Testis (tissue), 2 donors: ENCODE measurements around the gene KIF26A.

Source experiments
- CTCF ChIP-seq, 3 experiments: fragments of 450-650 bp in 2 of 3; fragments of 200-600 bp in 1 of 3; sonication (generic) in 1 of 3; IDR thresholded peaks; one replicate each; pipeline ENCODE4 v1.5.1; 2016 to 2019; ENCODE audit warnings: antibody characterized with exemption in 3 of 3, mild to moderate bottlenecking in 2 of 3, moderate library complexity in 1 of 3
- POLR2A ChIP-seq: fragments of 450-650 bp; IDR thresholded peaks from one replicate; pipeline ENCODE4 v1.6.1; 2017; ENCODE audit warnings: antibody characterized with exemption, mild to moderate bottlenecking, moderate library complexity

GRCh38 chr14:104181761-104182530, 43.6 kb downstream of the KIF26A start:
- no peak for TF ChIP-seq CTCF (IDR thresholded peaks at IDR 0.05)
- TF ChIP-seq POLR2A = no peak
